ENCODE results near the gene USP19. TPM values are rescaled to one million over a fixed set of nuclear protein-coding genes. Genes with fewer than 3 reads are reported as not detected.

USP19 gene
- total and polyA plus RNA-seq, 2 donors (not counting 1 experiment from before 2014, with no cell fraction given), result 73.5 to 87.3 TPM

DNA sequence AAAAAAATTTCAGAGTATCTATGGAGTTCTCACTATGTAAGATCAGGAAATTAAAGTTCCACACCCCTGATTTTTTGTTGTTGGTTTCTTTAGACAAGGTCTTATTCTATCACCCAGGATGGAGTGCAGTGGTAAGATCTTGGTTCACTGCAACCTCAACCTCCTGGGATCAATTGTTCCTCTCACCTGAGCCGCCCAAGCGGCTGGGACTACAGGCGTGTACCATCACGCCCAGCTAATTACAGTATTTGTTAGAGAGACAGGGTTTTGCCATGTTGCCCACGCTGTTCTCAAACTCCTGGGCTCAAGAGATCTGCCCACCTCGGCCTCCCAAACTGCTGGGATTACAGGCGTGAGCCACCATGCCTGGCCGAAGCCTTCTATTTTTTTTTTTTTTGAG is 39.2 kb downstream of the USP19 start:
- H3K79me2 ChIP-seq (ENCODE audit: control insufficient read depth, insufficient read depth, low read length), result peaks cover 98% of the 10 kb centered on the region

DNA sequence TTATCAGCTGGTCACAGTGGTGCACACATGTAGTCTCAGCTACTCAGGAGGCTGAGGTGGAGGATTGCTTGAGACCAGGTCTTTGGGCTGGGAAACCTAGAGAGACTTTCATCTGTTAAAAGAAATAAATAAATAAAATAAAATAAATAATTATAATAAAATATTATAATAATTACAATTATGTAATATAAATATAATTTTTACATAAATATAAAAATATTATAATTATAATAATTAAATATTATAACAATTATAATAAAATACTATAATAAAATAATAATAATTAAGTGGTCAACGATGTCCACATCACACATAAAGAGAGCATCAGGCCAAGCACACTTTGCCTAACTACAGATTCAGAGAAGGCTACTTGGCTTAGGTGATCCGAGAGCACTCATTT is 41.4 kb downstream of the USP19 start:
- DNase-seq (no peak), ATAC-seq (ENCODE audit: low read depth) (no peak)
- TF ChIP-seq, protein P1, sequence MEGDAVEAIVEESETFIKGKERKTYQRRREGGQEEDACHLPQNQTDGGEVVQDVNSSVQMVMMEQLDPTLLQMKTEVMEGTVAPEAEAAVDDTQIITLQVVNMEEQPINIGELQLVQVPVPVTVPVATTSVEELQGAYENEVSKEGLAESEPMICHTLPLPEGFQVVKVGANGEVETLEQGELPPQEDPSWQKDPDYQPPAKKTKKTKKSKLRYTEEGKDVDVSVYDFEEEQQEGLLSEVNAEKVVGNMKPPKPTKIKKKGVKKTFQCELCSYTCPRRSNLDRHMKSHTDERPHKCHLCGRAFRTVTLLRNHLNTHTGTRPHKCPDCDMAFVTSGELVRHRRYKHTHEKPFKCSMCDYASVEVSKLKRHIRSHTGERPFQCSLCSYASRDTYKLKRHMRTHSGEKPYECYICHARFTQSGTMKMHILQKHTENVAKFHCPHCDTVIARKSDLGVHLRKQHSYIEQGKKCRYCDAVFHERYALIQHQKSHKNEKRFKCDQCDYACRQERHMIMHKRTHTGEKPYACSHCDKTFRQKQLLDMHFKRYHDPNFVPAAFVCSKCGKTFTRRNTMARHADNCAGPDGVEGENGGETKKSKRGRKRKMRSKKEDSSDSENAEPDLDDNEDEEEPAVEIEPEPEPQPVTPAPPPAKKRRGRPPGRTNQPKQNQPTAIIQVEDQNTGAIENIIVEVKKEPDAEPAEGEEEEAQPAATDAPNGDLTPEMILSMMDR (IDR thresholded peaks at IDR 0.05), result no peak
- no peak for TF ChIP-seq EZH2 (IDR thresholded peaks at IDR 0.05; ENCODE audit: borderline replicate concordance, insufficient read depth, low read depth, low read length, poor library complexity, severe bottlenecking)
- intact Hi-C loops (cut with micrococcal nuclease), result no loop called here
- H3K79me2 ChIP-seq (ENCODE audit: control insufficient read depth, insufficient read depth, low read length), result peaks cover 98% of the 10 kb centered on the region
- no peak overlapping the region for H3K4me3 ChIP-seq (ENCODE audit: control extremely low read depth in 1 of 5, extremely low read depth in 1 of 5, insufficient read depth in 1 of 5, low read depth in 2 of 5, low read length in 4 of 5)
- ChIA-PET POLR2A (no interaction called here), CTCF (no interaction called here)
- H3K27ac ChIP-seq (ENCODE audit: low read length in 2 of 2), result no peak overlapping the region
- H3K36me3 ChIP-seq (replicated peaks in 1 of 2; ENCODE audit: control extremely low read depth in 1 of 2, control insufficient read depth in 1 of 2, extremely low read depth in 1 of 2, insufficient read depth in 2 of 2, low read length in 1 of 2), result peaks cover 15 to 42% of the 10 kb centered on the region in 2 experiments
- no peak overlapping the region for H3K4me3 Mint-ChIP-seq
- H2AFZ ChIP-seq (ENCODE audit: insufficient read depth, low read depth, low read length, poor library complexity, severe bottlenecking), result no peak overlapping the region
- no peaks in the 10 kb centered on the region for H3K9me3 Mint-ChIP-seq (ENCODE audit: insufficient read depth)
- H3K9ac ChIP-seq (ENCODE audit: low read length), result no peak overlapping the region
- no peak overlapping the region for H3K27ac Mint-ChIP-seq
- no peak overlapping the region for H3K4me2 ChIP-seq (replicated peaks; ENCODE audit: low read depth, low read length, poor library complexity, severe bottlenecking)
- no peaks in the 10 kb centered on the region for H3K9me3 ChIP-seq (ENCODE audit: control extremely low read depth in 1 of 3, control insufficient read depth in 2 of 3, insufficient read depth in 1 of 3, low read length in 2 of 3)
- no peaks in the 10 kb centered on the region for H3K27me3 ChIP-seq (replicated peaks in 1 of 4; ENCODE audit: control extremely low read depth in 1 of 4, control insufficient read depth in 3 of 4, insufficient read depth in 4 of 4, low read length in 3 of 4)
- no peaks in the 10 kb centered on the region for H3K27me3 Mint-ChIP-seq
- peaks cover 86% of the 10 kb centered on the region for H4K20me1 ChIP-seq (ENCODE audit: control insufficient read depth, insufficient read depth, low read length, poor library complexity, severe bottlenecking)
- 100% methylated on average over 1 of the region's 2 CpGs for WGBS (ENCODE audit: insufficient coverage)
- H3K4me1 ChIP-seq (ENCODE audit: control insufficient read depth in 2 of 2, insufficient read depth in 2 of 2, low read length in 2 of 2), result no peaks in the 10 kb centered on the region
- H3K4me1 Mint-ChIP-seq, result peaks cover 8% of the 10 kb centered on the region

More for the DNA sequence above, 39.2 kb downstream of the USP19 start:
- no peak overlapping the region for H3K4me2 ChIP-seq (replicated peaks; ENCODE audit: low read depth, low read length, poor library complexity, severe bottlenecking)
- H3K27ac ChIP-seq (ENCODE audit: low read length in 2 of 2), result no peak overlapping the region
- intact Hi-C loops (cut with micrococcal nuclease), result no loop called here
- peaks cover 11% of the 10 kb centered on the region for H3K4me1 Mint-ChIP-seq
- H4K20me1 ChIP-seq (ENCODE audit: control insufficient read depth, insufficient read depth, low read length, poor library complexity, severe bottlenecking), result peaks cover 90% of the 10 kb centered on the region
- no peak overlapping the region for H2AFZ ChIP-seq (ENCODE audit: insufficient read depth, low read depth, low read length, poor library complexity, severe bottlenecking)
- no peak for DNase-seq
- TF ChIP-seq EZH2 (IDR thresholded peaks at IDR 0.05; ENCODE audit: borderline replicate concordance, insufficient read depth, low read depth, low read length, poor library complexity, severe bottlenecking), result no peak
- TF ChIP-seq, protein P1 (IDR thresholded peaks at IDR 0.05), result no peak
- no peak overlapping the region for H3K9ac ChIP-seq (ENCODE audit: low read length)
- no peaks in the 10 kb centered on the region for H3K27me3 ChIP-seq (replicated peaks in 1 of 4; ENCODE audit: control extremely low read depth in 1 of 4, control insufficient read depth in 3 of 4, insufficient read depth in 4 of 4, low read length in 3 of 4)
- H3K9me3 ChIP-seq (ENCODE audit: control extremely low read depth in 1 of 3, control insufficient read depth in 2 of 3, insufficient read depth in 1 of 3, low read length in 2 of 3), result no peaks in the 10 kb centered on the region
- no peak for ATAC-seq (ENCODE audit: low read depth)
- ChIA-PET CTCF (no interaction called here), POLR2A (interaction anchor here (0.7 kb wide), 1 partner anchor 1386 kb away, joined by 3 read pairs; no protein-coding TSS in a partner anchor)
- H3K9me3 Mint-ChIP-seq (ENCODE audit: insufficient read depth), result no peaks in the 10 kb centered on the region
- WGBS (ENCODE audit: insufficient coverage), result 96% methylated on average over 7 of the region's 8 CpGs
- H3K4me1 ChIP-seq (ENCODE audit: control insufficient read depth in 2 of 2, insufficient read depth in 2 of 2, low read length in 2 of 2), result no peaks in the 10 kb centered on the region
- H3K36me3 ChIP-seq (replicated peaks in 1 of 2; ENCODE audit: control extremely low read depth in 1 of 2, control insufficient read depth in 1 of 2, extremely low read depth in 1 of 2, insufficient read depth in 2 of 2, low read length in 1 of 2), result peaks cover 13 to 26% of the 10 kb centered on the region in 2 experiments
- no peaks in the 10 kb centered on the region for H3K27me3 Mint-ChIP-seq
- no peak overlapping the region for H3K27ac Mint-ChIP-seq
- no peak overlapping the region for H3K4me3 Mint-ChIP-seq
- no peak overlapping the region for H3K4me3 ChIP-seq (ENCODE audit: control extremely low read depth in 1 of 5, extremely low read depth in 1 of 5, insufficient read depth in 1 of 5, low read depth in 2 of 5, low read length in 4 of 5)
